Measurements from ENCODE around the gene FGD2. TPM values are rescaled to one million over a fixed set of nuclear protein-coding genes. Genes with fewer than 3 reads are reported as not detected.

The FGD2 gene
- total and polyA plus RNA-seq, 10 of the 15 experiments (the other 5 are each of a cell fraction or from before 2014, with no cell fraction given) = 5.2 to 88.1 (median 33.2) TPM

GRCh38 chr6:37077191-37077904 is 71.9 kb downstream of the FGD2 start:
- H4K20me1 ChIP-seq (ENCODE audit: control insufficient read depth, insufficient read depth) = no peaks in the 10 kb centered on the region
- FAIRE-seq (no peak), DNase-seq (ENCODE audit: low read depth, low spot score) (no peak), ATAC-seq (no peak)
- no TSS peak for BruUV-seq (replicated peaks)
- TF ChIP-seq RELA (IDR thresholded peaks at IDR 0.05; ENCODE audit: borderline replicate concordance, partially characterized antibody) = no peak
- no peak for TF ChIP-seq ESRRA (IDR thresholded peaks at IDR 0.05; ENCODE audit: low read length)
- no peak for TF ChIP-seq FOXK2 (IDR thresholded peaks at IDR 0.05)
- no peak for TF ChIP-seq ASH2L (IDR thresholded peaks at IDR 0.05; ENCODE audit: borderline replicate concordance, low read depth)
- no peak for TF ChIP-seq SREBF2 (IDR thresholded peaks at IDR 0.05; ENCODE audit: low read length)
- no peak for TF ChIP-seq E2F8 (IDR thresholded peaks at IDR 0.05; ENCODE audit: low read depth, partially characterized antibody)
- TF ChIP-seq GATAD2B (conservative IDR thresholded peaks at IDR 0.05; ENCODE audit: low read depth) = no peak
- no peak for TF ChIP-seq MYB (IDR thresholded peaks at IDR 0.05; ENCODE audit: borderline replicate concordance, low read depth, low read length)
- TF ChIP-seq SMAD5 (IDR thresholded peaks at IDR 0.05; ENCODE audit: low read depth) = no peak
- no peak for TF ChIP-seq CREM (IDR thresholded peaks at IDR 0.05; ENCODE audit: low read depth)
- TF ChIP-seq USF2 (IDR thresholded peaks at IDR 0.05; ENCODE audit: borderline replicate concordance, low read depth, low read length) = no peak
- no peaks in the 10 kb centered on the region; a peak in 2 of 4 replicates for H3K27me3 ChIP-seq (replicated peaks in 1 of 2; ENCODE audit: control insufficient read depth in 2 of 2, insufficient read depth in 2 of 2, low read length in 1 of 2)
- intact Hi-C loops (cut with micrococcal nuclease; ENCODE audit: unreplicated experiment) = no loop called here
- ChIA-PET SMC1A (ENCODE audit: uncharacterized antibody, unreplicated experiment) (interaction anchor here (1.0 kb wide), 1 partner anchor 94 kb away, joined by 3 read pairs; no protein-coding TSS in a partner anchor), CTCF (interaction anchor here (2.3 kb wide), 1 partner anchor 133 kb away, joined by 5 read pairs; no protein-coding TSS in a partner anchor), POLR2A (interaction anchor here (0.5 to 0.6 kb wide), 2 partner anchors 18 to 1931 kb away, joined by 3 read pairs; no protein-coding TSS in a partner anchor), RAD21 (ENCODE audit: unreplicated experiment) (interaction anchor here (0.7 kb wide), 1 partner anchor 25 kb away, joined by 3 read pairs; no protein-coding TSS in a partner anchor)
- H3K4me3 ChIP-seq = no peak overlapping the region
- H3K27ac ChIP-seq (ENCODE audit: control insufficient read depth, insufficient read depth) = no peak overlapping the region
- H2AFZ ChIP-seq (ENCODE audit: control insufficient read depth, low read depth, low read length) = no peak overlapping the region
- no peaks in the 10 kb centered on the region for H3K36me3 ChIP-seq (ENCODE audit: control insufficient read depth in 2 of 2, insufficient read depth in 2 of 2, low read length in 1 of 2)
- in situ Hi-C loops (cut with MboI) = no loop called here
- H3K4me1 ChIP-seq (ENCODE audit: control insufficient read depth, insufficient read depth, low read length) = no peaks in the 10 kb centered on the region
- no peaks in the 10 kb centered on the region for H3K79me2 ChIP-seq (ENCODE audit: control insufficient read depth, insufficient read depth, low read length)
- H3K4me2 ChIP-seq (ENCODE audit: control insufficient read depth, insufficient read depth) = no peak overlapping the region
- no peak overlapping the region for H3K9ac ChIP-seq (ENCODE audit: control insufficient read depth, insufficient read depth, low read length)
- 51% methylated on average over 11 of the region's 11 CpGs for WGBS (ENCODE audit: insufficient coverage, insufficient replicate concordance, low lambda C conversion rate, missing lambda C conversion rate)
- no peaks in the 10 kb centered on the region; the same call in 2 of the 3 replicates for H3K9me3 ChIP-seq (replicated peaks; ENCODE audit: control insufficient read depth, insufficient read depth, low read length)
